Mesenchymal stem cell (in vitro differentiated cells and primary cell): Measurements from ENCODE around the gene RAPGEF1.

Experiments used
- DNase-seq: peaks from one replicate; pipeline ENCODE4 v3.0.0-alpha.2; 2013
- H2AFZ ChIP-seq: one replicate; pipeline ENCODE4 v1.6.1; 2013; ENCODE audit warnings: low read depth, mild to moderate bottlenecking, control low read depth, inconsistent platforms, low read length, moderate library complexity
- H2AK5ac ChIP-seq: 2 replicates; pipeline ENCODE4 v1.6.1; 2013; ENCODE audit warnings: low read length, moderate library complexity, mild to moderate bottlenecking, inconsistent platforms; ENCODE audit not compliant: severe bottlenecking
- H2BK120ac ChIP-seq: one replicate; pipeline ENCODE4 v1.6.1; 2013; ENCODE audit warnings: low read depth, mild to moderate bottlenecking, inconsistent platforms, low read length, moderate library complexity
- H2BK12ac ChIP-seq, 2 experiments: one replicate each; pipeline ENCODE4 v1.6.1; 2013; ENCODE audit warnings: inconsistent platforms in 2 of 2, low read length in 2 of 2, mild to moderate bottlenecking in 2 of 2, moderate library complexity in 2 of 2, control low read depth in 1 of 2
- H2BK15ac ChIP-seq: one replicate; pipeline ENCODE4 v1.6.1; 2013; ENCODE audit warnings: mild to moderate bottlenecking, low read depth, inconsistent platforms; ENCODE audit not compliant: poor library complexity, severe bottlenecking
- H2BK5ac ChIP-seq: 2 replicates; pipeline ENCODE4 v1.6.1; 2013; ENCODE audit warnings: low read depth, mild to moderate bottlenecking, low read length, control low read depth, inconsistent platforms; ENCODE audit not compliant: poor library complexity, severe bottlenecking
- H3K14ac ChIP-seq, 2 experiments: one replicate each; pipeline ENCODE4 v1.6.1; 2013; ENCODE audit warnings: inconsistent platforms in 2 of 2, low read length in 2 of 2, control low read depth in 1 of 2, mild to moderate bottlenecking in 1 of 2, moderate library complexity in 1 of 2
- H3K18ac ChIP-seq, 2 experiments: one replicate each; pipeline ENCODE4 v1.6.1; 2013; ENCODE audit warnings: inconsistent platforms in 2 of 2, low read length in 2 of 2, control low read depth in 1 of 2, low read depth in 1 of 2, mild to moderate bottlenecking in 1 of 2
- H3K23ac ChIP-seq, 2 experiments: one replicate each; pipeline ENCODE4 v1.6.1; 2013; ENCODE audit warnings: inconsistent platforms in 2 of 2, low read length in 2 of 2, mild to moderate bottlenecking in 2 of 2, moderate library complexity in 2 of 2, control low read depth in 1 of 2
- H3K27ac ChIP-seq: 2 replicates; pipeline ENCODE4 v1.5.1; 2013; ENCODE audit warnings: mild to moderate bottlenecking, moderate library complexity, low read length, control low read depth, inconsistent platforms; ENCODE audit not compliant: poor library complexity, severe bottlenecking
- H3K27me3 ChIP-seq, 2 experiments: 2 replicates each; pipeline versions ENCODE4 v1.6.1 to v1.7.0; 2013; ENCODE audit warnings: low read length in 2 of 2, mild to moderate bottlenecking in 2 of 2, moderate library complexity in 2 of 2, control low read depth in 1 of 2, inconsistent platforms in 1 of 2; ENCODE audit not compliant: control insufficient read depth in 1 of 2, insufficient read depth in 1 of 2
- H3K36me3 ChIP-seq, 2 experiments: 2 replicates each; pipeline versions ENCODE4 v1.6.1 to v1.7.0; 2013; ENCODE audit warnings: low read length in 2 of 2, control low read depth in 1 of 2, inconsistent platforms in 1 of 2, low read depth in 1 of 2, mild to moderate bottlenecking in 1 of 2; ENCODE audit not compliant: insufficient read depth in 2 of 2, control insufficient read depth in 1 of 2
- H3K4ac ChIP-seq, 2 experiments: one replicate each; pipeline ENCODE4 v1.6.1; 2013; ENCODE audit warnings: inconsistent platforms in 2 of 2, low read length in 2 of 2, mild to moderate bottlenecking in 2 of 2, moderate library complexity in 2 of 2, control low read depth in 1 of 2, low read depth in 1 of 2
- H3K4me1 ChIP-seq: 2 replicates; pipeline ENCODE4 v1.6.1; 2013; ENCODE audit warnings: low read depth, low read length, control low read depth; ENCODE audit not compliant: control insufficient read depth, insufficient read depth
- H3K4me2 ChIP-seq: 2 replicates; pipeline ENCODE4 v1.6.1; 2013; ENCODE audit warnings: low read length, mild to moderate bottlenecking, inconsistent platforms; ENCODE audit not compliant: poor library complexity, severe bottlenecking
- H3K4me3 ChIP-seq, 2 experiments: 2 replicates each; pipeline versions ENCODE4 v1.5.1 to v1.7.0; 2013; ENCODE audit warnings: low read length in 2 of 2, mild to moderate bottlenecking in 2 of 2, control low read depth in 1 of 2, low read depth in 1 of 2; ENCODE audit not compliant: insufficient read depth in 1 of 2
- H3K79me1 ChIP-seq: replicated peaks from 2 replicates; pipeline ENCODE4 v1.6.1; 2013; ENCODE audit warnings: mild to moderate bottlenecking, control low read depth, low read length, inconsistent platforms; ENCODE audit not compliant: poor library complexity, severe bottlenecking
- H3K9ac ChIP-seq: 2 replicates; pipeline ENCODE4 v1.7.0; 2013; ENCODE audit warnings: mild to moderate bottlenecking, low read length, moderate library complexity
- H3K9me3 ChIP-seq: 2 replicates; pipeline ENCODE4 v1.7.0; 2013; ENCODE audit warnings: mild to moderate bottlenecking, low read length; ENCODE audit not compliant: control insufficient read depth
- H4K8ac ChIP-seq: one replicate; pipeline ENCODE4 v1.6.1; 2013; ENCODE audit warnings: inconsistent platforms, mild to moderate bottlenecking, low read length, moderate library complexity
- H4K91ac ChIP-seq: one replicate; pipeline ENCODE4 v1.6.1; 2013; ENCODE audit warnings: mild to moderate bottlenecking, low read length, inconsistent platforms
- WGBS: methylation state at CpG from one replicate; pipeline ENCODE4 v1.1.7; 2013; ENCODE audit warnings: mixed read lengths; 5-methylcytosine and 5-hydroxymethylcytosine counted together

RAPGEF1 gene

DNA sequence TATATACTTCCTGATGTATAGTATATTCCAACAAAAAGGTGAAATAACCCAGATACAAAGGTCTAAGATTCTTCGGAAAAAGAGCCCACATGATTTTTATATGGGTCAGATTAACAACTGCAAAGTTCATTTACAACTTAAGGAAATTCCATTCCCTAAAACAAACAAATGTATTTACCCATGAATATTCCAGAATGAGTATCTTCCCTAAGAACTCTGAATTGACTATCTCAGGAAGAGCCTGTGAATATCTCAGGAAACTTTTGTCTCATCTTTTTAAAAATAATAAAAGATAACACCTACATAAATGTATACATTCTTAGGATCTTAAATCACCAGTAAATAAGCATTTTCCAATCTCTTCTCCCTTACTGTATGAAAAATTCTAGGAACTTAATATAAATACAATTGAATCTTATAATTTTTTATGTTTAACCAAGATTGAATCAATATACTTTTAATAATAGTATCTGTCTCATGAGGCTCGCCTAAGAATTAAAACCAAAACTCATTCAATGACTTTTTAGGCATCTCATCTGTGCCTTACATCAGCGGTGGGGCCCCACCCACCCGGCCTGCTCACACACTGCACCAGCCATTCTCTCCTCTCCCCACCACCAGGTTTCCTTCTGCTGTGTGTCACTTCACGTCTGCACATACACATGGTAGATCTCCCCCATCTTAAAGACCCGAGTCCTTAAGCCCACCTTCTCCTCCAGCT is 78.1 kb downstream of the RAPGEF1 start:
- Histone ChIP-seq H3K14ac (peak overlapping the region in 1 of 2 experiments; percentile 31), H3K79me1 (peaks cover 31% of the 10 kb centered on the region), H3K9ac (no peak overlapping the region), H2BK120ac (no peak overlapping the region), H3K23ac (no peak overlapping the region), H4K8ac (no peak overlapping the region), H3K4me3 (no peak overlapping the region), H4K91ac (no peak overlapping the region), H3K27me3 (no peaks in the 10 kb centered on the region), H3K18ac (peak overlapping the region in 1 of 2 experiments; percentile 69), H2AK5ac (no peak overlapping the region), H2AFZ (no peak overlapping the region), H3K4me2 (no peak overlapping the region), H2BK5ac (no peak overlapping the region), H2BK12ac (peak overlapping the region in 1 of 2 experiments; percentile 75), H3K36me3 (peaks cover 0 to 3% of the 10 kb centered on the region in 2 experiments), H2BK15ac (peak overlapping the region; percentile 44), H3K27ac (no peak overlapping the region), H3K4ac (no peak overlapping the region), H3K9me3 (no peaks in the 10 kb centered on the region), H3K4me1 (peaks cover 22% of the 10 kb centered on the region)
- WGBS: 67% methylated on average over 6 of the region's 6 CpGs
- DNase-seq: no peak

DNA sequence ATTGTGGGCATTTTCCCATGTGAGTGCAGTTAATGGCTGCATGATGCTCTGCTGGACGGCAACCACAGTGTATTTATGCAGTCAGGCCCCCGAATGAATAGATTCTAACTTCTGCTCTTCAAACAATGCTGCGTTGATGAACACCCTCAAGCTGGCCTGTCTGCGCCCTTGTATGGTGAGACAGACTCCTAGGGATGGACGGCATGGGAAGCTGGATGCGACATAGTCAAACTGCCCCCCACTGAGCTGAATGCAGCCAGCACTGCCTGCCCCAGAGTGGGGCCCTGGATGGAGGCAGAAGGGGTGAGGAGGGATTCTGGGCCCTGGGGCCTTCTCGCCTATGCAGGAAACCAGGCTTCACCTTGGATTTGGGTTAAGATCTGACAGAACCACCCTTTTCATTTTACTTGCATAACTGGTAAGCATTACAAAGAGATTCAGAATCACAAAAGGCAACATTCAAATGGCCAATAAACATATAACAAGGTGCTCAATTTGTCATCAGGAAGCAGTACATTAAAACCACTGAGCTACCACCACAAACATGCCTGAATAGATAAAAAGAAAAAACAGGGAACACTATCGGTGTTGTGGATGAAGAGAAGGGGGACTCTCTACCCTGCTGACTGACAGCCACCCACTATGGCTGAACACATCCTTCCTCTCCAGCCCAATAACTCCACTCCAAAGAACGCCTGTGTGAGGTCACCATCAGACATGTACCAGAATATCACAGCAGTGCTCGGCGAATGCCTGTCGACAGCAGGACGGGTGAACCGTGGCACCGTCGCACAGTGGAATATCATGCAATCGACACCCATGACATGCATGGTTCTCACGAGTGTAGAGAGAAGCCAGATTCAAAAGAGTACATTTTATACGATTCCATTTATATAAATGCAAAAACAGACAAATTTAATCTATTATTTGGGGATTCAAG is 79.1 kb downstream of the RAPGEF1 start:
- Histone ChIP-seq H2AFZ (no peak overlapping the region), H2AK5ac (peak overlapping the region; percentile 6), H2BK15ac (no peak overlapping the region), H2BK12ac (peak overlapping the region; percentile 59 to 84), H4K91ac (peak overlapping the region; percentile 73), H3K4me2 (no peak overlapping the region), H3K23ac (no peak overlapping the region), H3K79me1 (peaks cover 30% of the 10 kb centered on the region), H2BK120ac (no peak overlapping the region), H4K8ac (peak overlapping the region; percentile 87), H2BK5ac (peak overlapping the region; percentile 10), H3K18ac (peak overlapping the region; percentile 34 to 40), H3K9me3 (no peaks in the 10 kb centered on the region), H3K4me3 (no peak overlapping the region), H3K27me3 (no peaks in the 10 kb centered on the region), H3K14ac (peak overlapping the region in 1 of 2 experiments; percentile 61), H3K4ac (peak overlapping the region in 1 of 2 experiments; percentile 83), H3K9ac (no peak overlapping the region), H3K4me1 (peaks cover 24% of the 10 kb centered on the region), H3K27ac (no peak overlapping the region), H3K36me3 (peaks cover 0 to 4% of the 10 kb centered on the region in 2 experiments)
- DNase-seq: no peak
- WGBS: 89% methylated on average over 18 of the region's 19 CpGs

DNA sequence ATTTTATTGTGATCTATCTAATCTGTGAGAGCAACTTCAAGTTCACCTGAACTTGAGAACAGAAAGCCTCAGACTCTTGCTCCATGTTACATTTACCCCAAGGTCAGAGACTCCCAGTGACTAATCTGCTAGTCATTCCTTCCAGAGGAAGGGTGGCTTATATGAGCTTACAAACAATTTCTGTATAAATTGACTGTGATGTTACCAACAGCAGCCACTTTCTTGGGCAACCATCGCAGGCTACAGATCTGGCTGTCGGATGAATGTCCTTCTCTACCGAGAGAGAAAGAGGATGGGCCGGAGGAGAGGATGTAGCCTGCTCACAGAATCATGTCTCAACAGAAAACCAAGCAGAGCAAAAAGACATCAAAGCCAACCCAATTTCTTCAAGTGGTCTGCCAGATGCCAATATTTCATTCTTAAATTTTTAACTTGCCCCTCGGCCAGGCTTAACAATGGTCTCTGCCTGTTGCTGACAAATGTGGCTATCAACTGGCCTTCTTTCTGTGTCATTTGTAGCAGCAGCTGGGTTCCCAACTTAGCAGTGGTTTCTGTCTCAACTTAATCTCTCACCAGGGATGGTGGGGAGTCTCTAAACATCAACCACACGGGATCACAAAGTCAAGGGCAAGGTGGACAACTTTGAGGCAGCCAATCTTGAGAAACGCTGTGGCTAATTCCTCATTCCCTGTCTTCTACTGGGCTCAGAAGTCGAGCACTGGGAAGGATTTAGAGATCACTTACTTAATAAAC is 81.3 kb downstream of the RAPGEF1 start:
- no peak overlapping the region for H3K14ac ChIP-seq
- no peaks in the 10 kb centered on the region for H3K27me3 ChIP-seq
- H4K91ac ChIP-seq: no peak overlapping the region
- H4K8ac ChIP-seq: peak overlapping the region; percentile 12
- H3K23ac ChIP-seq: no peak overlapping the region
- 34% methylated on average over 7 of the region's 8 CpGs for WGBS
- H3K79me1 ChIP-seq: peaks cover 30% of the 10 kb centered on the region
- DNase-seq: peak; percentile 97
- H3K9me3 ChIP-seq: no peaks in the 10 kb centered on the region
- peak overlapping the region; percentile 95 for H2AK5ac ChIP-seq
- no peak overlapping the region for H2AFZ ChIP-seq
- no peak overlapping the region for H2BK5ac ChIP-seq
- no peak overlapping the region for H2BK12ac ChIP-seq
- H3K9ac ChIP-seq: peak overlapping the region; percentile 44
- peak overlapping the region; percentile 58 for H3K27ac ChIP-seq
- peaks cover 24% of the 10 kb centered on the region for H3K4me1 ChIP-seq
- peak overlapping the region; percentile 71 for H2BK120ac ChIP-seq
- peak overlapping the region; percentile 24 for H3K4me2 ChIP-seq
- peaks cover 0 to 4% of the 10 kb centered on the region in 2 experiments for H3K36me3 ChIP-seq
- no peak overlapping the region for H2BK15ac ChIP-seq
- H3K4ac ChIP-seq: peak overlapping the region; percentile 13 to 92
- peak overlapping the region; percentile 75 to 80 for H3K18ac ChIP-seq
- H3K4me3 ChIP-seq: peak overlapping the region in 1 of 2 experiments; percentile 20
